Neuronal stem cell (in vitro differentiated cells): ENCODE measurements around the gene RBM19.

ENCODE experiments used
- DNase-seq: peaks from one replicate; pipeline ENCODE4 v3.0.0-alpha.2; 2013; ENCODE audit warnings: low spot score
- H2AFZ ChIP-seq: one replicate; pipeline ENCODE4 v1.6.1; 2013; ENCODE audit warnings: mild to moderate bottlenecking, low read length, inconsistent platforms
- H2AK5ac ChIP-seq: 2 replicates; pipeline ENCODE4 v1.6.1; 2013; ENCODE audit warnings: low read depth, mild to moderate bottlenecking, inconsistent platforms, low read length, moderate library complexity, mixed read lengths
- H2BK120ac ChIP-seq: 2 replicates; pipeline ENCODE4 v1.6.1; 2013; ENCODE audit warnings: low read depth, mild to moderate bottlenecking, inconsistent platforms, low read length, moderate library complexity, mixed read lengths
- H2BK12ac ChIP-seq: one replicate; pipeline ENCODE4 v1.6.1; 2013; ENCODE audit warnings: low read length, inconsistent platforms
- H2BK15ac ChIP-seq: 2 replicates; pipeline ENCODE4 v1.6.1; 2013; ENCODE audit warnings: mild to moderate bottlenecking, low read length, inconsistent platforms, mixed read lengths
- H2BK5ac ChIP-seq: one replicate; pipeline ENCODE4 v1.6.1; 2013; ENCODE audit warnings: inconsistent platforms, mild to moderate bottlenecking, low read length, moderate library complexity
- H3K14ac ChIP-seq: one replicate; pipeline ENCODE4 v1.6.1; 2013; ENCODE audit warnings: low read length, inconsistent platforms
- H3K18ac ChIP-seq: 2 replicates; pipeline ENCODE4 v1.6.1; 2013; ENCODE audit warnings: low read length, inconsistent platforms
- H3K23ac ChIP-seq: 2 replicates; pipeline ENCODE4 v1.6.1; 2013; ENCODE audit warnings: low read depth, mild to moderate bottlenecking, mixed read lengths, low read length, inconsistent platforms; ENCODE audit not compliant: poor library complexity
- H3K27ac ChIP-seq: replicated peaks from 3 replicates; pipeline ENCODE4 v1.5.1; 2013; ENCODE audit warnings: low read length, inconsistent platforms
- H3K27me3 ChIP-seq, 3 experiments: 2 replicates each; pipeline ENCODE4 v1.6.1; 2013; ENCODE audit warnings: low read length in 3 of 3, mild to moderate bottlenecking in 2 of 3, inconsistent platforms in 1 of 3, low read depth in 1 of 3, mixed read lengths in 1 of 3, moderate library complexity in 1 of 3; ENCODE audit not compliant: control insufficient read depth in 3 of 3, insufficient read depth in 3 of 3
- H3K36me3 ChIP-seq, 2 donors: replicated peaks in 1 of 2; 2 replicates each; pipeline ENCODE4 v1.6.1; 2013; ENCODE audit warnings: low read length in 2 of 2; ENCODE audit not compliant: control insufficient read depth in 2 of 2, insufficient read depth in 2 of 2
- H3K4ac ChIP-seq: 2 replicates; pipeline ENCODE4 v1.6.1; 2013; ENCODE audit warnings: inconsistent platforms, mild to moderate bottlenecking, low read length, moderate library complexity
- H3K4me1 ChIP-seq, 2 donors: 1 replicate in 1 of 2; 2 replicates in 1 of 2; pipeline ENCODE4 v1.6.1; 2013; ENCODE audit warnings: low read length in 2 of 2, low read depth in 1 of 2; ENCODE audit not compliant: control insufficient read depth in 2 of 2, insufficient read depth in 1 of 2
- H3K4me2 ChIP-seq: one replicate; pipeline ENCODE4 v1.6.1; 2013; ENCODE audit warnings: mild to moderate bottlenecking, low read length, inconsistent platforms; ENCODE audit not compliant: insufficient read depth, poor library complexity, severe bottlenecking
- H3K4me3 ChIP-seq, 2 donors: 2 replicates each; pipeline ENCODE4 v1.5.1; 2013; ENCODE audit warnings: low read length in 2 of 2, mild to moderate bottlenecking in 2 of 2, inconsistent platforms in 1 of 2, moderate library complexity in 1 of 2
- H3K79me1 ChIP-seq: one replicate; pipeline ENCODE4 v1.6.1; 2013; ENCODE audit warnings: low read depth, mild to moderate bottlenecking, inconsistent platforms, low read length, moderate library complexity
- H3K9ac ChIP-seq: one replicate; pipeline ENCODE4 v1.6.1; 2013; ENCODE audit warnings: mild to moderate bottlenecking, low read depth, low read length, inconsistent platforms; ENCODE audit not compliant: poor library complexity
- H3K9me3 ChIP-seq, 2 donors: replicated peaks in 1 of 2; 2 replicates each; pipeline versions ENCODE3 to v1.6.1; 2013; ENCODE audit warnings: low read length in 2 of 2, mild to moderate bottlenecking in 2 of 2, inconsistent platforms in 1 of 2, low read depth in 1 of 2, mixed read lengths in 1 of 2, moderate library complexity in 1 of 2; ENCODE audit not compliant: control insufficient read depth in 2 of 2, insufficient read depth in 1 of 2
- H4K8ac ChIP-seq: one replicate; pipeline ENCODE4 v1.6.1; 2013; ENCODE audit warnings: low read depth, mild to moderate bottlenecking, inconsistent platforms, low read length, moderate library complexity
- H4K91ac ChIP-seq: one replicate; pipeline ENCODE4 v1.6.1; 2013; ENCODE audit warnings: low read length, low read depth, mild to moderate bottlenecking, inconsistent platforms; ENCODE audit not compliant: poor library complexity
- WGBS, 2 donors: extraction: QIAGEN DNeasy Blood & Tissue Kit; methylation state at CpG; one replicate each; pipeline ENCODE4 v1.1.7; 2013; ENCODE audit warnings: missing lambda C conversion rate in 2 of 2, mixed read lengths in 1 of 2; ENCODE audit not compliant: insufficient read length in 2 of 2, insufficient replicate concordance in 1 of 2; ENCODE audit errors: extremely low coverage in 2 of 2; 5-methylcytosine and 5-hydroxymethylcytosine counted together

RBM19 gene

GRCh38 chr12:113827539-113828114 is 138.5 kb downstream of the RBM19 start:
- Histone ChIP-seq H3K9me3 (no peaks in the 10 kb centered on the region), H3K4me1 (peaks cover 6 to 15% of the 10 kb centered on the region in 2 donors), H3K14ac (no peak overlapping the region), H2AFZ (no peak overlapping the region), H2BK120ac (no peak overlapping the region), H4K8ac (no peak overlapping the region), H3K4ac (no peak overlapping the region), H2BK5ac (no peak overlapping the region), H3K4me3 (no peak overlapping the region), H3K9ac (no peak overlapping the region), H3K79me1 (no peaks in the 10 kb centered on the region), H3K4me2 (no peak overlapping the region), H3K23ac (no peak overlapping the region), H2BK12ac (no peak overlapping the region), H3K27ac (no peak overlapping the region), H2AK5ac (peak overlapping the region; percentile 50), H3K18ac (no peak overlapping the region), H3K36me3 (no peaks in the 10 kb centered on the region), H4K91ac (no peak overlapping the region), H3K27me3 (no peaks in the 10 kb centered on the region), H2BK15ac (no peak overlapping the region)
- no CpG with 5 or more reads among the region's 11 CpGs for WGBS, 2 donors
- no peak for DNase-seq

GRCh38 chr12:113826805-113827538 is 139.2 kb downstream of the RBM19 start:
- Histone ChIP-seq H2AFZ (no peak overlapping the region), H2BK5ac (no peak overlapping the region), H3K4ac (no peak overlapping the region), H3K36me3 (no peaks in the 10 kb centered on the region), H3K27me3 (no peaks in the 10 kb centered on the region), H3K4me1 (peaks cover 6 to 15% of the 10 kb centered on the region in 2 donors), H3K9me3 (no peaks in the 10 kb centered on the region), H3K4me2 (no peak overlapping the region), H3K79me1 (no peaks in the 10 kb centered on the region), H2BK15ac (no peak overlapping the region), H3K9ac (no peak overlapping the region), H4K91ac (no peak overlapping the region), H3K18ac (no peak overlapping the region), H3K4me3 (no peak overlapping the region), H3K27ac (no peak overlapping the region), H2AK5ac (no peak overlapping the region), H2BK120ac (no peak overlapping the region), H3K23ac (no peak overlapping the region), H4K8ac (no peak overlapping the region), H2BK12ac (no peak overlapping the region), H3K14ac (no peak overlapping the region)
- WGBS, 2 donors: no CpG with 5 or more reads among the region's 22 CpGs
- DNase-seq: no peak

GRCh38 chr12:113825705-113826104 is 140.4 kb downstream of the RBM19 start:
- Histone ChIP-seq H2AK5ac (peak overlapping the region; percentile 1), H2BK120ac (no peak overlapping the region), H3K23ac (no peak overlapping the region), H3K79me1 (no peaks in the 10 kb centered on the region), H2AFZ (no peak overlapping the region), H2BK5ac (no peak overlapping the region), H4K91ac (no peak overlapping the region), H3K4me2 (no peak overlapping the region), H3K4ac (no peak overlapping the region), H2BK15ac (peak overlapping the region; percentile 27), H3K4me1 (peaks cover 6 to 9% of the 10 kb centered on the region in 2 donors), H3K27me3 (no peaks in the 10 kb centered on the region), H4K8ac (no peak overlapping the region), H2BK12ac (no peak overlapping the region), H3K27ac (no peak overlapping the region), H3K36me3 (no peaks in the 10 kb centered on the region), H3K9ac (no peak overlapping the region), H3K4me3 (no peak overlapping the region), H3K9me3 (no peaks in the 10 kb centered on the region), H3K14ac (no peak overlapping the region), H3K18ac (no peak overlapping the region)
- no CpG with 5 or more reads among the region's 8 CpGs for WGBS, 2 donors
- DNase-seq: no peak

GRCh38 chr12:113823816-113824215 is 142.3 kb downstream of the RBM19 start:
- Histone ChIP-seq H3K9me3 (no peaks in the 10 kb centered on the region), H3K4me3 (no peak overlapping the region), H3K23ac (no peak overlapping the region), H2BK5ac (no peak overlapping the region), H3K4me2 (no peak overlapping the region), H3K79me1 (no peaks in the 10 kb centered on the region), H3K27me3 (no peaks in the 10 kb centered on the region), H3K36me3 (no peaks in the 10 kb centered on the region), H3K4me1 (peaks cover 17 to 21% of the 10 kb centered on the region in 2 donors), H3K18ac (no peak overlapping the region), H2AFZ (no peak overlapping the region), H4K91ac (no peak overlapping the region), H3K27ac (no peak overlapping the region), H2BK120ac (no peak overlapping the region), H2BK15ac (no peak overlapping the region), H4K8ac (no peak overlapping the region), H3K9ac (no peak overlapping the region), H2AK5ac (no peak overlapping the region), H2BK12ac (no peak overlapping the region), H3K14ac (no peak overlapping the region), H3K4ac (no peak overlapping the region)
- no peak for DNase-seq
- whole genome bisulfite sequencing, 2 donors: no CpG with 5 or more reads among the region's 5 CpGs
